Frontal cortex (tissue), 4 donors: ENCODE measurements around the gene CSMD2. TPM values are rescaled to one million over a fixed set of nuclear protein-coding genes. Genes with fewer than 3 reads are reported as not detected.
A peak's percentile ranks its signal among the peaks of the same experiment; 100 is the strongest.

Experiments
- DNase-seq, 2 donors: peaks; one replicate each; pipeline ENCODE4 v3.0.0; 2012; ENCODE audit warnings: low spot score in 2 of 2
- FAIRE-seq: peaks from 2 replicates; lab custom pipeline; 2012; peaks lifted over from hg19 to GRCh38; lab: Jason Lieb, UNC
- total RNA-seq: library from RNA; depleted of rRNA; stranded (reverse); fragments of >200 nt; gene quantifications from one replicate; pipeline ENCODE4 v1.2.3, GENCODE V29; 2014
- donor health status: control.
- donor health status: control.
- donor health status: control.

Gene CSMD2
- total RNA-seq, 1 donor from 2014 or later, result 23.6 TPM

DNA sequence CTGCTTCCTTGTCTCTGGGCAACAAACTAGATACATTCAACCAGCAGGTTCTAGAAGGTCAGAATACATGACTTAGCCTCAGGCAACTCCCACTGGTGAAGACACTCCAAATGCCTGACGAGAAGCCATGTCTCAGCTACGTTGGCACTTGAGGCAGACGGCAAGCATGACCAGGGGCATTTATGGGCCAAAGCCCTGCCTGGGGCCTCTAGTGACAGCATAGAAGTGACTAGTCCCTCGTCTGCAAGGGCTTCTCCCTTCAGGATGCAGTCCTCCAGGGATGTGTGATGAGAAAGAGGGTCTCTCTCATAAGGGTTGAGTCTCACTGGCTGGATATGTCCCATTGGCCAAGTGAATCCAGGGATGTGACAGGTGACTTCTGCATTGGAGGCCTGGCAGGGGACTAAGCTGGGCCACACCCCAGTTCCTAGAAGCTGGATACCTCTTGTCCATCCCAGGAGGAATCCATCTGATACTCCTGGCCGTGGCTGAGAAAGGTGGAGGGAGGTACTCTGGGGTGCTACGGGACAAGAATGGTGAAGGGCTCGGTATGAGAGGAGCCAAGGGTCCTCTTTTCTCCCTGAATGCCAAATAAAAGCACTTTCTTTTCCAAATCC, 449.7 kb downstream of the CSMD2 start:
- DNase-seq (no peak), FAIRE-seq (no peak)

DNA sequence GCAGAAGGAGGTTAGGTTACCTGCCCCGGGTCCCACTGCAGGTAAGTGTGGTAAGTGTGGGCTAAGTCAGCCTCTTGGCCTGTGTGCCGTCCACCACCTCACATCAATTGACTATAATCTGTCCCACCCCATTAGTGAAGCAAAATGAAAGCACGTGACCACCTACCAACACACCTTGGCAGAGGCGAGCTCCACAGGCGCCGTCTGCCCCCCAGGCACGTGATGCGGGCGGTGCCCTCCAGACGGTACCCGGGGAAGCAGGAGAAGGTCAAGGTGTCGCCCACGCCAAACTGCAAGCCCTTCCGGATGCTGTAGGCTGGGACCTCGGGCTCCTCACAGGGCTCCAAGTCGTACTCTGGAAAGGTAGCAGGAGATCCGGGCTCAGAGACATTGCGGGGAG, 450.6 kb downstream of the CSMD2 start:
- no peak for DNase-seq
- no peak for FAIRE-seq

DNA sequence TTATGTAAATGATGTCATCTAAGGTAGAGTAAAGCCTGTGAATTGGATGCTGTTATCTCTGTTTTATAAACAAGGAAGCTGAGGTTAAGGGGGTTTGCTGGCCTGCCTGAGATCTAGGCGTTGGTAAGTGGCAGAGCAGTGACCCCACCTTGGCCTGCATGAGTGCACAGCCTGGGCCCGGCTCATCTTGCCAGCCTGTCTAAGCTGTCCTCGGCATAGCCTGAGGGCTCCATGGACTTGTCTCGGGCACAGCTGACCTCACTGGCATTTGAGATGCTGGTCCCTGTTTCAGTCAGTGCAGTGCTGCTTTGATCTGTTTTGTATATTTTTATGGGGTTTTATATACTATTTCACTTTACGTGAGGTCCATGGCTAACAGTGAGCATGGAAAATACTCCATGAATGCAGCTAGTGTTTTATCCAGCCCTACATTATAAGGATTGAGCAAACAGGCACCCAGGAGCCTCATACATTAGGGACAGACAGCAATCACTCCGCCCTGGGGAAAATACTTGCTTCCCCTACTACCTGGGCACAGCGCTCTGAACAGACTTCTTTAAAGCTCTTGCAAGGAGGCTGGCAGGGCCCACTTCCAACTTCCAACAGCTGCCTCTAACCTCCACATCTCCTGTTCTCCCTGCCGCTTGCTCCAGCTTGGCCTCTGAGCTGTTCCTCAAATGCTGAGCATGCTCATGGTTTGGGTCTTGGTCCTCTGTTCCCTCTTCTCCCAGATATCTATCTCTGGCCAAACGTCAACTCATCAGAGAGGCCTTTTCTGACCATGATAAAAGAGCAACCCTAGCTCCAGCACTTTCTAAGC, 451.8 kb downstream of the CSMD2 start:
- no peak for FAIRE-seq

DNA sequence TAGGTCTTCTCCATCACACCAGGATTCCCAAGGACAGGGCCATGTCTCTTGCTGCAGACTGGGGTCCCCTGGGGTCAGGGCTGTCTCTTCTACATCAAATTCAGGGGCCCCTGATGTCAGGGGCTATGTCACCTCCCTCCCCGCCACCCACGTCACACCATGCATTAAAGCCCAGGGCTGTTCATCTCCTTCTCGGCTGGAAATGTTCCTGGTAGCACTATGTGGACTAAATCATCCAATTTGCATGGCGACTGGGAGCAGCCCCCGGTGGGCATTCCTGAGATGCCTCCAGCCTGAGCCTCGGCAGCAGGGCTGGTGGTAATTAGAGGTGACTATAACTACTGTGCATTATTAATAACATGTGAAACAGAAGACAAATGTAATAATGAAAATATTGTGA, 452.8 kb downstream of the CSMD2 start:
- FAIRE-seq, result no peak
- no peak for DNase-seq

More for the DNA sequence above, 451.8 kb downstream of the CSMD2 start:
- no peak for DNase-seq

DNA sequence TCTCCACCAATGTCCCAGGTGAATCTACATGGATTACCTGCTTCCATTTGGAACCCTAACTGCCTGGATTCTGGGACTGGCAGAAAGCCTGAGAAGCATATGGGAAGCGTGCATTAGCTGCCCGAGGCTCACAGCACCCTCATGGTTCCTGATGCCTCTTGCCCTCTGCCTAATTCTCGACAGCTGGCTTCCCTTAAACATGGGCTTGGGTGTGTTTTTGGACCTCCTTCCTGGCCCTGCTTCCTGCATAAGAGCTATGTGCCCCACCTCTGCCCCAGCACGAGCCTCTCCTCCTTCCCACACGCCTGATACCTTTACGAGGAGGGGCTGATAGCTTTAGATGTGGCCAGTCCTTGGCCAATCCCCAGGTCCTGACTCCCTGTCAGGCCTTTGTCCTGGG, 453.5 kb downstream of the CSMD2 start:
- FAIRE-seq (no peak), DNase-seq (no peak)

DNA sequence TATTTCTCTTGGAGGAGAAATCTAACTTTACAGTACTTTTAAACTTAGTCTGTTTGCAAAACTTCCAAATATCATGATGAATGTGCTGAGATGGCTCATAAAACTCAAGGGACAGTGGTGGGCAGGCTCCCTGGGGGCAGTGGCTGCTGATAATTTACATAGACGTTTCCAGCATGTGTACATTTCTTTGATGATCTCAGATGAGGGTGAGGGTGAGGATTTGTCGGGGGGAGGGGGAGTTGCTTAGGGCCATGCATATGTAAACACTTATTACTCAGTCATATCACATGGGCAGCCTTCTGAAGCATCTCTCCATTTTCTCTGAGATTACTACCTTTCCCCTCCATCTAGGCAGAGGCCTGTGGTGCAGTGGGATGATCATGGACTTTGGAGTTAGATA, 454.1 kb downstream of the CSMD2 start:
- DNase-seq (no peak), FAIRE-seq (no peak)

DNA sequence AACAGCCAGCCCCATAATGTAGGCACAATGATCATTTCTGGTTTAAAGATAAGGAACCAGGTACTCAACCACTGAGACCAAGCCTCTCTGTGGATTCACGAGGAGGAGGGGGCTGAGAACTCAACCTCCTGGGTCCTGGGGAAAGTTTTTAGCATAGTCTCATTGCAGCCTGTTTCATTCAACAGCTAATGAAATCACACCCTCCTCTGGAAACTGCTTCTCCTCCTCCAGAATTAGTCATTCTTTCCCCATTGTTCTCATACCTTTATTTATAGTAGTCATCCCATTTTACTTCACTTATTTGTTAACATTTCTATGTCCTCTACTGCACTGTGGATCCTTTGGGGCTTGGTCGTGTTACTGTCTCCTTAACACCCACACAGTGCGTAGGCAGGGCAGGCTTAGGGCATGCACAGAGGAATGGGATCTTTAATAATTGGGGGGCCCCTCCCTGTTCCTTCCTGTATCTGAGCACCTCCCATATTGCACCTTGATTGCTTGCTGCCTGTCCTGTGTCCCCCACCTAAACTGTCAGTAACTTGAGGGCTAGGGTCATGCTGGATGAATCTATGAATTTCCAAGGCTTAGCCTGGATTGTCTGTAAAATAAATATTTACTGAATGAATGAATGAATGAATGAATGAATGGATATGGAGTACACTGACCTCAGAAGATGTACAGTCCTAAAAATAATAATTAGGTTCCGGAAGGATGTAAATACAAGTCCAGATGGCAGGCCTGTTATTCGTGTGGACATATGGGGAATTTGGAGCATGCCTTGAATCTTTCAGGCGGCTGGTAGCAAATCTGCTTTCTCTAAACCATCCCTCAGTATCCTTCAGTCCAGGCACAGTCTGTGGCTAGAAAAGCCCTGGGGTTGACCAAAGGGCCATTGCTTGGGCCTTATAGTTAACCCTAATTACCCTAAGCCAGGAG, 455.0 kb downstream of the CSMD2 start:
- no peak for FAIRE-seq
- peak in 1 of 2 donors; percentile 21 for DNase-seq

DNA sequence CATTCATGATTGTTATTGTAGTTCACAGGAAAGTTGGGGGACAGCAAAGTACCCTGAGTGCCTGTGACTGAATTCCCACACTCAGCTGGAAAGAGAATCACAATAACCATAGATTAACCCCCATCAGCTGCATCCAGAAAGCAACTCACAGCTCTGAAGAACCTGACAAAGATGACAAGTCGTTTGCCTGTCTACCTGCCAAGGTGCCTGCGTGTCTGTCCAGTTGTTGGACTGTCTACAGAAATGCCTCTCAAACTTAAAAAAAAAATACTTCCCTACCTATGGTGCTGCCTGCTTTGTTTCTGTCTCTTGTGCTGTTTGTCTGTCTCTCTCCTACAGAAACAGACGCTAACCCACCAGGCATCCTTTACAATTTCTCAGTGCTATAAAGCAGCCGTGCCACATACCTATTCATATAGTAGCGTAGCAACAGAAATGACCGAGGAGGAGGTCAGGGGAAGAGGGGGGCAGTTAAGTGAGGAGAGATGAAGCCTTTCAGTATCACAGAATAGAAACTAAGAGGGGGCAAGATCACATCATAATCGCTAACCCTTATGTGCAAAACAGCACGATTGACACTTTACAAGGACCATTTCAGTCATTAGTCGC, 455.8 kb downstream of the CSMD2 start:
- FAIRE-seq (no peak), DNase-seq (no peak)

DNA sequence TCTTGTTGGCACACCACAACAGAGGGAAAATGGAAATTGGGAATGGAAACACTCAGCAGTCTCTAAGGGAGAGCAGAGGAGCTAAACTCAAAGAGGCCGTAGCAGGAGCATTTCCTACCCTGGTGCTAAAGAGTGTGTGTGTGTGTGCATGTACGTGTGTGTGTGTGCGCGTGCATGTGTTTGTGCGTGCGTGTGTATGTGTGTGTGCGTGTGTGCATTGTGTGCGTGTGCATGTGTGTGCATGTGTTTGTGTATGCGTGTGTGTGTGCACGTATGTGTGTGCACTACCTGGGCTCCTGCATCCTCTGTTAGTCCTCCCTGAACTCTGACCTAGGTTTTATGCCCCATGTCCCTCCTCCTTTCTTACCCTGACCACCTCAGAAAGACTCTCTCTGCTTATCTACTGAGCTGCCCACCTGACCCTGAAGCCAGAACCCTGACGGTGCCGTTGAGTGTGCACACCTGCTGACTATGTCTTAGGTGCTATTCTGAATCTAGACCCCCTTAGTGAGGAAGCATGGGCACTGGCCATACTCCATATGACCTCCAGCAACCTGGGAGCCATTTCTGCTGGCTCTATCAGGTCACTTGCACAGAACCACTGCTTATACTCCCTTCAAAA, 458.3 kb downstream of the CSMD2 start:
- FAIRE-seq (no peak), DNase-seq (no peak)

DNA sequence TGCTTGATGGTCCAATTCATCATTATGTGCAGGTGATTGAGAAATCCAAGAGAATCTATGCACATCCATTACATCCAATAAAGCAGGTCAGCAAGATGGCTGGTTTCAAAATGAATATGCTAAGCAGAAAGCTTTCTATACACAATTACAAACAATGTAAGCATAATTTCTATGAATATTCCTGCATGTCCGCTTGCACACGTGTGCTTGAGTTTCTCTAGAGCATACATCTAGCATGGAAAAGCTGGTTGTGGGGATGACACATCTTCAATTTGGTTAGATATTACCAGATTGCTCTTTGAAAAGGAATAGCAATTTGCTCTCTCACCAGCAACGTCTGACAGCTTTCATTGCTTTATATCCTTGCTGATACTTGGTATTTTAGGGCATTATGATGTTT, 461.6 kb downstream of the CSMD2 start:
- FAIRE-seq (no peak), DNase-seq (no peak)

DNA sequence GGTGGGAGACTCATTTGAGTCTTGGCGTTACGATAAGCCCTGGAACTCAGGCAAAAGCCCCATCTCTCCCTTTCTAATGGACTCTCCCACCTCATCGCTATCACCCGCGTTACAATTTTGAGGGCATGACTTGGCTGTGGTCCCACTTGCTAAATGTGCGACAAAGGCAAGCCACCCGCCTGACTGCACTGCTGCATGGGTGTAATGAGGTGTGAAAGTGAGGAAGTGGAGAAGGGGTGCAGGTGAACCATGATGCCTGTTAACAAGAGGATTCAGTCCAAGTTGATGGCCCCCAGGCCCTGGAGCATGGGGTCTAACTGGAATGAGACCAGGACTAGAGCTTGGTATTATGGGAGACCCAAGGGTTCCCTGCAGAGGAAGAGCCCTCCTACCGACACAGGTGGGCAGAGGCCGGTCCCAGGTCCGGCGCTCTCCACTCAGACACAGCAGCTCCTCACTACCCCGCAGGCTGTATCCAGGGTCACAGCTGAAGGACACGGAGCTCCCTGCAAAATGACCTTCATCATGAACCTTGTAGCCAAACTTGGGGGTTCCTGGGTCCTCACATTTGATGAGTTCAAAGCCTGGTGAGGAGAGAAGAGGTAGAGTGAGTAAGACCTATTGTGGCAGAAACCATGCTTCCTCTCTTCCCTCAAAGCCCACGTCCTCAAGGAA, 466.5 kb downstream of the CSMD2 start:
- DNase-seq (no peak), FAIRE-seq (no peak)

DNA sequence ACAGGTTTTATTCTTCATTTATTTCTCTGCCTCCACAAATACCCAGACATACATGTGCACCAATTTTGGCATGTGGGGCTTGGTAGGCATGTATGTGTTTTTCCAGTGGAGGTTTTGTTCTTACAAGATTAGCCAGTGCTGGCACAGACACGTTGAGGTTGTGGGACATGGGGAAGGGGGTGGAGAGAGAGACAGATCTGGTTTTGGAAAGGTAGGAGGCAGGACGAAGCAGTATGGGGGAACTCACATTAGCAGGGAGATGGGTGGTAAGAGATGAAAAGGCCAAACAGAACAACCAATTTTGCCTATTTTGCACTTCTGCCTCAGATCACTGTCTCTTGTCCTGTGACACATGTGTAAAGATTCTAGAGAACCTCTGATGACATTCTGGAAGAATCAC, 467.2 kb downstream of the CSMD2 start:
- no peak for FAIRE-seq
- no peak for DNase-seq

DNA sequence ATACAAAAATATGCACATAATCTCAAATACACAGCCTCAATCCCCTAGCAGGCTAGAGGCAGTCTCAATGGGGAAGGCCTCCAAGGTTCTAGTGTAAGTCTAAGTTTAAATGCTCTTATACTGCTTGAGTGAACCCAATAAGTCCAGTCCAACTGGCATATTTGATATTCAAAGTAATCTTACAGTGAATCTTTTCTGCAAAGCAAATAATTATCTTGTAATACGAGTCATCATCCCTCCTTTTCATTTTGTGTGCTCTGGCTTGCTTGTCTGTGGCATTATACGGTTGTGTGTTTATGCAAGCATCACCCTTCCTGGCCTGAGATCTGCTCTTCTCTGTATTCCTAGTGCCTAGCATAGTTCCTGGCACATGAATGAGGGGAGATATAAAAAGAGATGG, 468.1 kb downstream of the CSMD2 start:
- DNase-seq (no peak), FAIRE-seq (no peak)

DNA sequence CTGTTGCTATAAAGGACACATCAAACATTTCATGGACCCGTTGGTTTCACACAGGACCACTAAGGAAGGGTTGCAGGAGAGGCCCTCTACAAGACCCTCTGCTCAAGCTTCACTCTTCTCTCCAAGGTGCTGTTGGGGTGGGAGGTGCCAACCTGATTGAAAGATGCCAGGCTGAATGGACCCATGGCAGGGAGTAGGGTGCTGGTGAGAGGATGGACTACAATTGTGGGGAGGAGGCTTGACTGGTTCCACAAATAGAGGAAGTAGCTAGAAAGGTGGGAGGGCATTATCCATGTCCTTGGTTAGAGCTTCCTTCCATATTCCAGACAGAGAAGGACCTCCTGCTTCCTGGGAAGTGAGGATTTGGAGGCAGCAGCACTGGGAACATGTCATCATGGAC, 468.7 kb downstream of the CSMD2 start:
- no peak for DNase-seq
- no peak for FAIRE-seq

DNA sequence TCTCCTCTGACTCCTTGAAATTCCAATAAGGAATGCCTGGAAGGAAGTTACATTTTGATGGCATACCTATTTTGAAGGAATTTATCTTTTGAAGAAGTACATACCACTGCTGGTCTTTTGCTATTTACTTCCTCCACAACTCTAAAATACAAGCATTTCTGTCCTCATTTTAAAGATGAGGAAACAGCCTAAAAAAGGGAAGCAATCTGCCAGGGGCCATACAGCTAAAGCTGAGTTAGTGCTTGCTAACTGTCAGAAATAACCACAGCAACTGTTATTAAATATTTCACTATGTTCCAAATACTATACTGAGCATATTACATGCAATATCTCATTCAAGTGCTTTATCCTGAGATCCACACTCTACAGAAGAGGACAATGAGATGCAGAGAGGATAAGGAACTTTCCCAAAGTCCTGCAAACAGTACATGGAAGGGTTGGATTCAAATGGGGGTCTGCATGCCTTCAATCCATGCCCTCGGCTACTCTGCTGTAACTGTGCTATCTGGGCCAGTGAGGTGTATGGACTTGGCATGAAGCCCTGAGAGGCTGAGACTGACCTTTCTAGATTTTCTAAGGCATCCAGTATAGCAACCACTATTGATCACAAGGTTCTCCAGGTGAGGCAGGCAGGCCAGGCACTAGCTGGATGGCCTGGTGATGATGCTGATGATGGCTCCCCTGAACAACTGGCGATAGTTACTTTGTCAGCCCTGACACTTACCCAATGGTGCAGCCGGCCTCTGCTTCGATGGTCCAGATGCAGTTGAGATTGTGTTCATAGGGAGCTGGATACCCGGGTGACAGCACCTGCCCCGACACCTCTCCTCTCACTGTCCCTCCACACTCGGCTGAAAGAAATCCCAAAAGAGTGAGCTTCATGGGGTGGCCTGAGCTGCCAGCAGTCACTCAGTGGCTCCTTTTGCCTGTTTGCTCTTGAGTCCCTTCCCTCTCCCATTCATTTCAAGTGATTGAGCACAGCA, 472.5 kb downstream of the CSMD2 start:
- DNase-seq (no peak), FAIRE-seq (no peak)

DNA sequence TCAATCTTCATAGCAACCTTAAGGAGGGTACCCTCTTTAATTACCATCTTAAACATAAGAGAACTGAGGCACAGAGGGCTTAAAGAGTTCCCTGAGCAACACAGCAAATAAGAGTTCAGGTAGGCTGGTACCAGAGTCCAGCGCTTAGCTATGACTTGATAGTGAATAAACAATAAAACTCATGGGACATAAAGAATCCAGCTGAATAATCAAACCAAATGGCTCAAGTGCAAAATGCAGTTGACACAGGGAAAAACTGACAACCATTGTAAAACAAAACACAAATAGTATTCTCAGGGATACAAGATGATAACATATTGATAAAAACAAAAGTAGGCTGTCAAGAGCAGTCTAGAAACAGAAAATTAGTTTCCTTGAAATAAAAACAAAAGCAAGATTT, 478.0 kb downstream of the CSMD2 start:
- DNase-seq, result no peak
- peak; percentile 24 for FAIRE-seq

DNA sequence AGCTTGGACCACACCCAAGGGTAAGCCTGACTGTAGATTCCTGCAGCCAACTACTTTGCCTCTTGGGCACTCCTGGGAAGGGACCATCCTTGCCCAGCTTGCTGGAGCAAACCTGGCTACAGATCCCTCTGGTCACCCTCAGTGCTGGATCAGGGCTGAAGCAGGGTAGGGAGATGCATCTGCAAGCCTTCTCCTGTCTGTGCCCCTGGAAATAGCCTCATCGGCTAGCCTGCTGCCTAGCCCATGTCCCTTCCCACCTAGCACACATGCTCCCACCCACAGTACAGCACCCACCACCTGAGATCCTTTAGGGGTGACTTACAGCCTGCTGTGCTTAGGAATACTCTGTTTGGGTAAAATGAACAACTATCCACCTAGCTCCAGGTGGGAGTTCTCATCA, 478.5 kb downstream of the CSMD2 start:
- DNase-seq (no peak), FAIRE-seq (no peak)

DNA sequence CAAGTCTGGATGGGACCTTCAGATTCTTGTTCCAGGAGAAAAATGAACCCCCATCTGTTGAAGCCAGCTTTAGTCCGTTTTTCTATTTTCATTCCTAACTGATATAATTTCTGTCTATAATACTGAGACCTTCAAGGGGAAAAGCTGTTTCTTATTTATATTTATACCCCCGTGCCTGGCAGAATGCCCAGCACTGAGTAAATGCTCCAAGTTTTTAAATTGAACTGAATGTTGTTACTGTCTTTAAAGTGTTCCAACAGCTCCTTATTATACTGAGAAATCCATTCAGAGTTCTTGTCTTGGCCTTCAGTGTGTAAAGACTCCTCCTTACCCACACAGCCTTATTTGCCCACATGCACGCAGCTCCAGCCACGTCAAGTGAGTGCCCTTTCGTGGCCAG, 479.8 kb downstream of the CSMD2 start:
- no peak for FAIRE-seq

More for the DNA sequence above, 479.8 kb downstream of the CSMD2 start:
- DNase-seq, result no peak
